Measurements from ENCODE around the gene TUT7.

Gene TUT7

DNA sequence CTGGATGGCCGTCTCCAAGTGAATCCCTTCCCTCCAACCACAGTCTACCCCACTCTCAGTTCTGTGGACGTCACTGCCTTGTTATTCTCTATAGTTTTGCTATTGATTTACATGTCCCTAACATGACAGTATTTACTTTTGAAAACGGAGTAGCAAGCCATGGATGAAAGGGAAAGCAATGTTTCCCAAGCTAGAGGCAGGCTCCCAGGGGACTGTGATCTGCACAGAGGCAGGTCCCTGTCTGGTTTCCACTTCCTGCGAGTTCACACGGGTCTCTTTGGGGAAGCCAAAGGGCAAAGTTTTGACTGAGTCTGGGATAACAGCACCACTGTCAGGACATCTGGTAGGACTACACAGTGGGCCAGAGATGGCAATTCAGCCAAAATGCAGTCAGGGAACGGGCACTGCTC is 107.5 kb downstream of the TUT7 start:
- no peaks in the 10 kb centered on the region for H3K36me3 ChIP-seq (replicated peaks; ENCODE audit: low read depth, low read length)
- TF ChIP-seq EZH2phosphoT487 (IDR thresholded peaks at IDR 0.05; ENCODE audit: low read depth) (no peak), CTCF (IDR thresholded peaks at IDR 0.05; ENCODE audit: low read depth, low read length) (peak; percentile 27; the same call in 1 of the 2 replicates)
- peak overlapping the region; percentile 10 for H3K4me2 ChIP-seq (ENCODE audit: low read length)
- no peak overlapping the region for H3K9ac ChIP-seq (ENCODE audit: low read length)
- H3K9me3 ChIP-seq (ENCODE audit: insufficient read depth, low read length): no peaks in the 10 kb centered on the region
- H2AFZ ChIP-seq (ENCODE audit: low read depth, low read length): no peak overlapping the region
- no peaks in the 10 kb centered on the region for H4K20me1 ChIP-seq (ENCODE audit: insufficient read depth, low read length)
- H3K4me3 ChIP-seq (ENCODE audit: low read length): no peak overlapping the region
- H3K27me3 ChIP-seq (ENCODE audit: low read depth, low read length): 0 out of 2 replicates have a peak, but pooled peaks cover 6% of the 10 kb centered on the region
- no peaks in the 10 kb centered on the region for H3K79me2 ChIP-seq (ENCODE audit: low read length)
- H3K4me1 ChIP-seq (ENCODE audit: low read length): peaks cover 3% of the 10 kb centered on the region
- H3K27ac ChIP-seq (ENCODE audit: low read length): no peak overlapping the region

DNA sequence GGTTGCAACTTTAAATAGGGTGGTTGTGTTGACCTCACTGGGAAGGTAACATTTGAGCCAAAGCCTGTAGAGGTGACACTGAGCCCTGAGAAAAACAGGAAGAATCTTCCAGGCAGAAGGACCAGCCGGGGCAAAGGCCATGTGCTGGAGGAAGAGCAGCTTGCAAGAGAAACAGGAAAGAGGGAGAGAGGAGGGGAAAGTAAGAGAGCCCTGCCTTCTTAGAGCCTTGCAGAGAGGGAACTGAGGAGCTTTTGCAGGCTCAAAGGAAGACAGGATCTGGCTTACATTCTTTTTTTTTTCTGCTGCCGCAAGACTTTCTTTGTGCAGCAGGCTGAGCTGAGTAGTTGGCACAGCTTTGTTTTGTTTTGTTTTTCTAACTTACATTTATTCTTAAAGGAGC is 112.1 kb downstream of the TUT7 start:
- H3K4me1 ChIP-seq (ENCODE audit: low read length): peaks cover 3% of the 10 kb centered on the region
- no peaks in the 10 kb centered on the region for H3K36me3 ChIP-seq (replicated peaks; ENCODE audit: low read depth, low read length)
- no peak overlapping the region for H3K27ac ChIP-seq (ENCODE audit: low read length)
- H4K20me1 ChIP-seq (ENCODE audit: insufficient read depth, low read length): no peaks in the 10 kb centered on the region
- no peak overlapping the region for H3K9ac ChIP-seq (ENCODE audit: low read length)
- H3K4me3 ChIP-seq (ENCODE audit: low read length): no peak overlapping the region
- TF ChIP-seq EZH2phosphoT487 (IDR thresholded peaks at IDR 0.05; ENCODE audit: low read depth): no peak
- H3K4me2 ChIP-seq (ENCODE audit: low read length): no peak overlapping the region
- no peak overlapping the region for H2AFZ ChIP-seq (ENCODE audit: low read depth, low read length)
- H3K79me2 ChIP-seq (ENCODE audit: low read length): no peaks in the 10 kb centered on the region
- H3K27me3 ChIP-seq (ENCODE audit: low read depth, low read length): 0 out of 2 replicates have a peak, but pooled peaks cover 6% of the 10 kb centered on the region
- no peaks in the 10 kb centered on the region for H3K9me3 ChIP-seq (ENCODE audit: insufficient read depth, low read length)

DNA sequence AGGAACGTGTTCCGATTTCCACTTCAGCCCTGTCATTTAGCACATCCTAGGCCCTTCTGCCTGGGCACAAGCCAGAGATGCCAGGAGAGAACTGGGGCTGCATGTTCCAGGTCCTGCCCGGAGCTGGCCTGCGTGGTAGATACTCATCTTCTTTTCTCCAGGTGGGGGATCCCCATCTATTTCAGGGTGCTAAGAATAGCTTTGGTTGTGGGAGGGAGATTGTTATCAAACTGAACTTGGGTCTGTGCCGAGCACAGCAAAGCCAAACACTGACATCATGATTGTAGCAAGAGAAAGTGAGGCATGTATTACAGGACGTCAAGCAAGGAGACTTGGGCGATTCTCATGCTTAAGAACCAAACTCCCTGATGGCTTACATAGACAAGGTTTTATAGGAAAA is 113.0 kb downstream of the TUT7 start:
- no peak for TF ChIP-seq EZH2phosphoT487 (IDR thresholded peaks at IDR 0.05; ENCODE audit: low read depth)
- TF ChIP-seq CTCF (IDR thresholded peaks at IDR 0.05; ENCODE audit: low read depth, low read length): no peak
- Histone ChIP-seq H3K27ac (ENCODE audit: low read length) (no peak overlapping the region), H3K36me3 (replicated peaks; ENCODE audit: low read depth, low read length) (no peaks in the 10 kb centered on the region), H3K4me3 (ENCODE audit: low read length) (no peak overlapping the region), H4K20me1 (ENCODE audit: insufficient read depth, low read length) (no peaks in the 10 kb centered on the region), H3K9me3 (ENCODE audit: insufficient read depth, low read length) (no peaks in the 10 kb centered on the region), H3K9ac (ENCODE audit: low read length) (no peak overlapping the region), H3K4me1 (ENCODE audit: low read length) (no peaks in the 10 kb centered on the region), H3K27me3 (ENCODE audit: low read depth, low read length) (0 out of 2 replicates have a peak, but pooled peaks cover 3% of the 10 kb centered on the region), H2AFZ (ENCODE audit: low read depth, low read length) (no peak overlapping the region), H3K4me2 (ENCODE audit: low read length) (no peak overlapping the region), H3K79me2 (ENCODE audit: low read length) (no peaks in the 10 kb centered on the region)

DNA sequence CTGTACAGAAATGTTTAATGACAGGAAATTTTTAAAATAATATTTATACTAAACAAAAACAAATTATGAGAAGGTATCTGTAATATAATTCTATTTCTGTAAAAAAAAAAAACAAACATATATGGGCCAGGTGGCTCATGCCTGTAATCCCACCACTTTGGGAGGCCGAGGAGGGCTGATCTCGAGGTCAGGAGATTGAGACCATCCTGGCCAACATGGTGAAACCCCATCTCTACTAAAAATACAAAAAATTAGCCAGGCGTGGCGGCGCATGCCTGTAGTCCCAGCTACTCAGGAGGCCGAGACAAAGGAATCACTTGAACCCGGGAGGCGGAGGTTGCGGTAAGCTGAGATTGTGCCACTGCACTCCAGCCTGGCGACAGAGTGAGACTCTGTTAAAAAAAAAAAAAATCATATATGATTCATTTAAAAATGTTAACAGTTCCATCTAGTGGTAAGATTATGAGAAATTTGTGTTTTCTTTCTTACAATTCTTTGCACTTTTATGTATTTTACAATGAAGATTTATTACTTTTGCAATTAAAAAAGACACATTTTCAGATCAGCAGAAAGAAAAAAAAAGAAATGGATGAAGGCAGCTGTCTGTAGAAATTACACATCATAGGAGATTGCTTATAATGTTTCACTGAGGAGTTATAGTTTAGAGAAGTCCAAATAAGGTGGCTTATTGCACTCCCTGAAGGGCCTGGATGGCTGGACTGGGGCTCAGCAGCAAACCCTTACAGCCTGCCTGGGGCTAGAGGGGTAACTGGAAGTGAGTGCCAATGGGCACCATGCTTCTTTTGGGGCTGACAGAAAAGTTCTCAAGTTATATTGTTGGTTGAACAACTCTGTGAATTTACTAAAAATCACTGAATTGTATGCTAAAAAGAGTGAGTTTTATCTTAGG is 115.1 kb downstream of the TUT7 start:
- Histone ChIP-seq H4K20me1 (ENCODE audit: insufficient read depth, low read length) (no peaks in the 10 kb centered on the region), H3K9me3 (ENCODE audit: insufficient read depth, low read length) (no peaks in the 10 kb centered on the region), H3K4me3 (ENCODE audit: low read length) (no peak overlapping the region), H3K27ac (ENCODE audit: low read length) (no peak overlapping the region), H2AFZ (ENCODE audit: low read depth, low read length) (no peak overlapping the region), H3K36me3 (replicated peaks; ENCODE audit: low read depth, low read length) (no peaks in the 10 kb centered on the region), H3K4me2 (ENCODE audit: low read length) (no peak overlapping the region), H3K27me3 (ENCODE audit: low read depth, low read length) (0 out of 2 replicates have a peak, but pooled peaks cover 6% of the 10 kb centered on the region), H3K79me2 (ENCODE audit: low read length) (no peaks in the 10 kb centered on the region), H3K4me1 (ENCODE audit: low read length) (no peaks in the 10 kb centered on the region), H3K9ac (ENCODE audit: low read length) (no peak overlapping the region)
- TF ChIP-seq CTCF (IDR thresholded peaks at IDR 0.05; ENCODE audit: low read depth, low read length) (peak; percentile 33), EZH2phosphoT487 (IDR thresholded peaks at IDR 0.05; ENCODE audit: low read depth) (no peak)

Measured in OCI-LY3 (cell line).